IMR-90 (cell line): Measurements from ENCODE around the gene ZNHIT6. TPM values are rescaled to one million over a fixed set of nuclear protein-coding genes. Genes with fewer than 3 reads are reported as not detected.

ENCODE experiments used
- ATAC-seq: fragments of 200-7000 bp; cut with Tn5 transposase; 2 replicates; pipeline ENCODE4 v1.9.1; 2020; ENCODE audit warnings: low read depth, mild to moderate bottlenecking, moderate library complexity
- BruUV-seq: library from RNA; stranded (reverse); fragments of 400-500 nt; replicated peaks from 2 replicates; lab custom pipeline; 2021; lab: Mats Ljungman, UMichigan
- CTCF ChIA-PET: fragments of 300-600 bp; formaldehyde crosslinking; extraction: SDS; loops from one replicate; lab custom pipeline; 2021; ENCODE audit warnings: antibody characterized with exemption; lab: Yijun Ruan, JAX
- POLR2A ChIA-PET: fragments of 300-600 bp; sonication (Branson Sonifier 250); formaldehyde crosslinking; loops from one replicate; lab custom pipeline; 2022; ENCODE audit warnings: antibody characterized with exemption; ENCODE audit not compliant: unreplicated experiment; lab: Charles Lee
- DNase-seq: peaks from one replicate; pipeline ENCODE4 v3.0.0; 2013
- H2AFZ ChIP-seq: replicated peaks from 2 replicates; pipeline ENCODE3; 2013; ENCODE audit warnings: low read length, mild to moderate bottlenecking; ENCODE audit not compliant: poor library complexity
- H2AK5ac ChIP-seq: 2 replicates; pipeline ENCODE4 v1.6.1; 2013; ENCODE audit warnings: low read depth, low read length, inconsistent platforms
- H2AK9ac ChIP-seq: replicated peaks from 2 replicates; pipeline ENCODE3; 2013; ENCODE audit warnings: mild to moderate bottlenecking, low read depth, low read length, moderate library complexity; ENCODE audit not compliant: poor library complexity
- H2BK120ac ChIP-seq: 2 replicates; pipeline ENCODE4 v1.6.1; 2013; ENCODE audit warnings: low read depth, low read length, inconsistent platforms
- H2BK15ac ChIP-seq: 3 replicates; pipeline ENCODE4 v1.6.1; 2013; ENCODE audit warnings: low read depth, low read length, inconsistent platforms
- H2BK20ac ChIP-seq: 2 replicates; pipeline ENCODE4 v1.6.1; 2013; ENCODE audit warnings: low read depth, mild to moderate bottlenecking, inconsistent platforms, low read length, moderate library complexity
- H2BK5ac ChIP-seq: 2 replicates; pipeline ENCODE4 v1.6.1; 2013; ENCODE audit warnings: mild to moderate bottlenecking, low read depth, low read length, inconsistent platforms; ENCODE audit not compliant: poor library complexity, severe bottlenecking
- H3K14ac ChIP-seq: replicated peaks from 2 replicates; pipeline ENCODE4 v1.6.1; 2013; ENCODE audit warnings: low read depth, low read length, inconsistent platforms
- H3K18ac ChIP-seq: 2 replicates; pipeline ENCODE4 v1.6.1; 2013; ENCODE audit warnings: low read depth, low read length, control low read depth
- H3K23ac ChIP-seq: 2 replicates; pipeline ENCODE4 v1.6.1; 2013; ENCODE audit warnings: low read depth, low read length, inconsistent platforms
- H3K27ac ChIP-seq: 2 replicates; pipeline ENCODE4 v1.5.1; 2013; ENCODE audit warnings: mild to moderate bottlenecking, control low read depth, low read length; ENCODE audit not compliant: insufficient read depth
- H3K27me3 ChIP-seq: 2 replicates; pipeline ENCODE4 v1.6.1; 2013; ENCODE audit warnings: low read length; ENCODE audit not compliant: control insufficient read depth, insufficient read depth
- H3K36me3 ChIP-seq: 2 replicates; pipeline ENCODE4 v1.6.1; 2013; ENCODE audit warnings: low read length, mixed read lengths; ENCODE audit not compliant: control insufficient read depth, insufficient read depth
- H3K4ac ChIP-seq: 2 replicates; pipeline ENCODE4 v1.6.1; 2013; ENCODE audit warnings: low read depth, low read length, inconsistent platforms
- H3K4me1 ChIP-seq: 2 replicates; pipeline ENCODE4 v1.6.1; 2013; ENCODE audit warnings: low read length, mixed read lengths; ENCODE audit not compliant: control insufficient read depth, insufficient read depth
- H3K4me2 ChIP-seq: 2 replicates; pipeline ENCODE4 v1.6.1; 2013; ENCODE audit warnings: low read depth, mild to moderate bottlenecking, control low read depth, low read length, moderate library complexity
- H3K4me3 ChIP-seq: 2 replicates; pipeline ENCODE4 v1.5.1; 2013; ENCODE audit warnings: low read depth, mild to moderate bottlenecking, control low read depth, low read length, moderate library complexity; ENCODE audit not compliant: insufficient read depth
- H3K56ac ChIP-seq: 2 replicates; pipeline ENCODE4 v1.6.1; 2013; ENCODE audit warnings: low read length, inconsistent platforms; ENCODE audit not compliant: insufficient read depth; ENCODE audit errors: extremely low read depth
- H3K79me1 ChIP-seq, 2 experiments: 2 replicates each; pipeline ENCODE4 v1.6.1; 2013; ENCODE audit warnings: low read length in 2 of 2, inconsistent platforms in 1 of 2, low read depth in 1 of 2
- H3K9ac ChIP-seq: 2 replicates; pipeline ENCODE4 v1.6.1; 2013; ENCODE audit warnings: low read depth, low read length, control low read depth
- H3K9me1 ChIP-seq: 2 replicates; pipeline ENCODE4 v1.6.1; 2013; ENCODE audit warnings: low read length, inconsistent platforms; ENCODE audit not compliant: insufficient read depth
- H3K9me3 ChIP-seq: 2 replicates; pipeline ENCODE4 v1.6.1; 2013; ENCODE audit warnings: low read length; ENCODE audit not compliant: control insufficient read depth, insufficient read depth
- H4K20me1 ChIP-seq: 2 replicates; pipeline ENCODE4 v1.6.1; 2013; ENCODE audit warnings: low read length, inconsistent platforms; ENCODE audit not compliant: insufficient read depth
- H4K5ac ChIP-seq: 2 replicates; pipeline ENCODE4 v1.6.1; 2013; ENCODE audit warnings: mild to moderate bottlenecking, low read depth, low read length, control low read depth
- H4K8ac ChIP-seq, 2 experiments: 2 replicates each; pipeline ENCODE4 v1.6.1; 2013; ENCODE audit warnings: low read depth in 2 of 2, low read length in 2 of 2, control low read depth in 1 of 2, inconsistent platforms in 1 of 2
- H4K91ac ChIP-seq: 2 replicates; pipeline ENCODE4 v1.6.1; 2013; ENCODE audit warnings: low read depth, low read length, inconsistent platforms; ENCODE audit not compliant: insufficient read depth
- BHLHE40 ChIP-seq: fragments of 150-350 bp; IDR thresholded peaks from 2 replicates; pipeline ENCODE4 v1.6.1; 2016; ENCODE audit warnings: mild to moderate bottlenecking, low read depth, low read length
- CEBPB ChIP-seq: IDR thresholded peaks from 2 replicates; pipeline ENCODE4 v1.6.1; 2012; ENCODE audit warnings: low read depth, low read length, improper control_type of control experiment
- FOS ChIP-seq: fragments of 150-350 bp; IDR thresholded peaks from 2 replicates; pipeline ENCODE4 v1.6.1; 2016; ENCODE audit warnings: low read depth, low read length
- RCOR1 ChIP-seq: IDR thresholded peaks from 2 replicates; pipeline ENCODE4 v1.6.1; 2012; ENCODE audit warnings: mild to moderate bottlenecking, low read length, improper control_type of control experiment; ENCODE audit not compliant: insufficient replicate concordance
- WGBS, 2 experiments: methylation state at CpG; one replicate each; pipeline versions ENCODE4 v1.1.5 to v1.1.7; 2013; ENCODE audit warnings: missing lambda C conversion rate in 2 of 2; ENCODE audit not compliant: insufficient read length in 1 of 2; ENCODE audit errors: extremely low coverage in 2 of 2; 5-methylcytosine and 5-hydroxymethylcytosine counted together
- dilution Hi-C: fragments of 300-500 bp; cut with HindIII; formaldehyde crosslinking; loops from one replicate; pipeline ENCODE4 v1.14.3; 2018; ENCODE audit warnings: low sequenced_read_pairs; ENCODE audit not compliant: unreplicated experiment
- in situ Hi-C: fragments of 300-500 bp; cut with MboI; formaldehyde crosslinking; loops from 3 replicates; pipeline ENCODE4 v1.14.3; 2019; ENCODE audit warnings: low sequenced_read_pairs, inconsistent platforms, mixed read lengths
- intact Hi-C: fragments of 100-400 bp; cut with micrococcal nuclease; formaldehyde crosslinking; loops from 2 replicates; pipeline ENCODE4 v1.10.0; 2022
- polyA plus RNA-seq, 3 experiments: library from polyadenylated mRNA; depleted of rRNA; stranded (reverse); fragments of >200 nt; gene quantifications; 2 replicates each; pipeline ENCODE4 v1.2.3, GENCODE V29; 2012; ENCODE audit warnings: low replicate concordance in 1 of 3
- total RNA-seq: library from RNA; depleted of rRNA; stranded (reverse); fragments of >200 nt; gene quantifications from 2 replicates; pipeline ENCODE4 v1.2.3, GENCODE V29; 2012

Gene ZNHIT6
- total and polyA plus RNA-seq, 2 of the 4 experiments (the other 2 are of a cell fraction): 9.0 to 13.7 TPM

- TF ChIP-seq CEBPB (peak; percentile 28; the same call in 1 of the 2 replicates), RCOR1 (no peak), FOS (peak; percentile 28; the same call in 1 of the 2 replicates), BHLHE40 (peak; percentile 34; the same call in 1 of the 2 replicates)
- H3K9me3 ChIP-seq: peaks cover 6% of the 10 kb centered on the region
- WGBS, 2 experiments: no CpG with 5 or more reads among the region's 1 CpG
Measured at GRCh38 chr1:85623061-85623471, 85.2 kb downstream of the ZNHIT6 start.

More at GRCh38 chr1:85623061-85623471, 85.2 kb downstream of the ZNHIT6 start:
- H3K79me1 ChIP-seq: peaks cover 0 to 5% of the 10 kb centered on the region in 2 experiments; a peak in 1 of 4 replicates
- peak overlapping the region; percentile 49 for H3K27ac ChIP-seq
- peaks cover 7% of the 10 kb centered on the region; the same call in 1 of the 2 replicates for H3K9me1 ChIP-seq
- H2AK9ac ChIP-seq: no peak overlapping the region
- no peak overlapping the region for H3K23ac ChIP-seq
- peak overlapping the region; percentile 71; the same call in 1 of the 2 replicates for H4K91ac ChIP-seq
- DNase-seq (peak; percentile 98), ATAC-seq (peak; percentile 78)
- H4K20me1 ChIP-seq: no peaks in the 10 kb centered on the region; the same call in 1 of the 2 replicates
- no peak overlapping the region for H3K14ac ChIP-seq
- dilution Hi-C loops (no loop called here), intact Hi-C loops (no loop called here), in situ Hi-C loops (no loop called here)
- peak overlapping the region; percentile 43; the same call in 1 of the 2 replicates for H4K5ac ChIP-seq
- 0 out of 2 replicates have a peak overlapping the region, but pooled peaks have one; percentile 22 for H2BK20ac ChIP-seq
- H3K4me3 ChIP-seq: no peak overlapping the region
- H2BK120ac ChIP-seq: peak overlapping the region; percentile 58; the same call in 1 of the 2 replicates
- peak overlapping the region; percentile 62 for H2BK5ac ChIP-seq
- peak overlapping the region; percentile 40 for H2AFZ ChIP-seq
- H2AK5ac ChIP-seq: peak overlapping the region; percentile 57; the same call in 1 of the 2 replicates
- no peak overlapping the region for H3K9ac ChIP-seq
- peak overlapping the region; percentile 21; the same call in 1 of the 2 replicates for H3K4me2 ChIP-seq
- H2BK15ac ChIP-seq: peak overlapping the region; percentile 23; the same call in 2 of the 3 replicates
- no TSS peak for BruUV-seq
- CTCF ChIA-PET: interaction anchor here (1.2 kb wide), 1 partner anchor 10 kb away, joined by 3 read pairs; no protein-coding TSS in a partner anchor
- H3K27me3 ChIP-seq: no peaks in the 10 kb centered on the region
- H4K8ac ChIP-seq: peak overlapping the region in 1 of 2 experiments; percentile 59; a peak in 1 of 4 replicates
- H3K4ac ChIP-seq: peak overlapping the region; percentile 71
- H3K4me1 ChIP-seq: peaks cover 7% of the 10 kb centered on the region
- H3K56ac ChIP-seq: no peak overlapping the region
- POLR2A ChIA-PET: interaction anchor here (0.6 to 1.3 kb wide), 4 partner anchors 10 to 85 kb away, joined by 3 to 16 read pairs (median 5); partner anchors contain the start of gene ZNHIT6
- peak overlapping the region; percentile 84; the same call in 1 of the 2 replicates for H3K18ac ChIP-seq
- H3K36me3 ChIP-seq: no peaks in the 10 kb centered on the region
